Measurements from ENCODE around the gene KCP.

GRCh38 chr7:128838981-128839731 is 71.4 kb downstream of the KCP start:
- no peak for TF ChIP-seq CTCF (IDR thresholded peaks at IDR 0.05)
- TF ChIP-seq POLR2A (IDR thresholded peaks at IDR 0.05): no peak

Data from lower leg skin (tissue), 3 donors.